Sigmoid colon (tissue), 7 donors: ENCODE results near the gene TMEM63C. TPM values are rescaled to one million over a fixed set of nuclear protein-coding genes. Genes with fewer than 3 reads are reported as not detected.

Experiments used
- DNase-seq: peaks from one replicate; pipeline ENCODE4 v3.0.0-alpha.2; 2019
- H3K27ac ChIP-seq, 4 donors: fragments of 200-600 bp; sonication (generic); one replicate each; pipeline ENCODE4 v1.5.1; 2016 to 2019; ENCODE audit warnings: mild to moderate bottlenecking in 1 of 4
- H3K27me3 ChIP-seq, 3 donors: fragments of 200-600 bp; sonication (generic); one replicate each; pipeline ENCODE4 v1.5.1; 2019; ENCODE audit warnings: mild to moderate bottlenecking in 1 of 3
- H3K36me3 ChIP-seq, 4 donors: fragments of 200-600 bp; sonication (generic); one replicate each; pipeline ENCODE4 v1.5.1; 2016 to 2019
- H3K4me1 ChIP-seq, 4 donors: fragments of 200-600 bp; sonication (generic); one replicate each; pipeline ENCODE4 v1.5.1; 2017 to 2019
- H3K4me3 ChIP-seq, 4 donors: fragments of 200-600 bp; sonication (generic); one replicate each; pipeline ENCODE4 v1.5.1; 2017 to 2019; ENCODE audit warnings: mild to moderate bottlenecking in 2 of 4, moderate library complexity in 1 of 4
- H3K9me3 ChIP-seq, 4 donors: fragments of 200-600 bp in 3 of 4; sonication (generic) in 3 of 4; one replicate each; pipeline versions ENCODE4 v1.5.1 to v1.6.1; 2013 to 2019
- CTCF ChIP-seq, 4 experiments: fragments of 450-650 bp in 3 of 4; fragments of 200-600 bp in 1 of 4; IDR thresholded peaks; one replicate each; pipeline ENCODE4 v1.5.1; 2016 to 2019; ENCODE audit warnings: antibody characterized with exemption in 4 of 4, mild to moderate bottlenecking in 3 of 4, moderate library complexity in 2 of 4
- EP300 ChIP-seq, 4 donors: sonication (generic); formaldehyde crosslinking; IDR thresholded peaks; one replicate each; pipeline ENCODE4 v1.6.1; 2017; ENCODE audit warnings: antibody characterized with exemption in 4 of 4
- POLR2A ChIP-seq, 2 donors: fragments of 450-650 bp; IDR thresholded peaks; one replicate each; pipeline ENCODE4 v1.6.1; 2016; ENCODE audit warnings: antibody characterized with exemption in 2 of 2, mild to moderate bottlenecking in 2 of 2, moderate library complexity in 2 of 2
- POLR2AphosphoS5 ChIP-seq, 4 donors: sonication (generic); formaldehyde crosslinking; IDR thresholded peaks; one replicate each; pipeline ENCODE4 v1.6.1; 2017; ENCODE audit warnings: antibody characterized with exemption in 4 of 4
- WGBS, 2 donors: extraction: QIAGEN DNeasy Blood & Tissue Kit; methylation state at CpG; one replicate each; pipeline ENCODE4 v1.1.7; 2013; 5-methylcytosine and 5-hydroxymethylcytosine counted together
- intact Hi-C: fragments of 100-400 bp; cut with DNase I; formaldehyde crosslinking; loops from one replicate; pipeline ENCODE4 v1.15.1; 2023
- polyA plus RNA-seq, 3 donors: library from polyadenylated mRNA; stranded (reverse); fragments of 200-250 nt; gene quantifications; one replicate each; pipeline ENCODE4 v1.2.3, GENCODE V29; 2013
- total RNA-seq, 4 donors: library from RNA; depleted of rRNA; stranded (reverse); fragments of >200 nt; gene quantifications; one replicate each; pipeline ENCODE4 v1.1.0, GENCODE V29; 2016
- donor health status: healthy with polysubstance abuse.
- donor health status: Bipolar disorder and iron deficiency.
- donor health status: healthy.

Gene TMEM63C
- total and polyA plus RNA-seq, 7 donors = 0.28 to 6.5 (median 1.8) TPM

- TF ChIP-seq POLR2AphosphoS5 (IDR thresholded peaks at IDR 0.05) (no peak), POLR2A (IDR thresholded peaks at IDR 0.05) (no peak), CTCF (IDR thresholded peaks at IDR 0.05) (no peak), EP300 (IDR thresholded peaks at IDR 0.05) (no peak)
- Histone ChIP-seq H3K4me1 (peaks cover 0 to 5% (median 0%) of the 10 kb centered on the region in 4 donors), H3K36me3 (peaks cover 6 to 25% (median 13%) of the 10 kb centered on the region in 4 donors), H3K27me3 (peaks cover 9 to 39% (median 18%) of the 10 kb centered on the region in 3 donors), H3K27ac (no peak overlapping the region), H3K9me3 (no peaks in the 10 kb centered on the region), H3K4me3 (no peak overlapping the region)
- DNase-seq = no peak
- 62 to 68% methylated on average over 4 of the region's 4 CpGs for WGBS, 2 donors
- intact Hi-C loops = no loop called here
Measured at GRCh38 chr14:77273796-77274195, 92.2 kb downstream of the TMEM63C start.

GRCh38 chr14:77275041-77275580, 93.5 kb downstream of the TMEM63C start:
- Histone ChIP-seq H3K27me3 (peaks cover 9 to 31% (median 17%) of the 10 kb centered on the region in 3 donors), H3K36me3 (peaks cover 6 to 38% (median 22%) of the 10 kb centered on the region in 4 donors), H3K4me1 (peaks cover 0 to 5% (median 0%) of the 10 kb centered on the region in 4 donors), H3K27ac (no peak overlapping the region), H3K9me3 (no peaks in the 10 kb centered on the region), H3K4me3 (no peak overlapping the region)
- TF ChIP-seq EP300 (IDR thresholded peaks at IDR 0.05) = no peak
- no peak for TF ChIP-seq POLR2AphosphoS5 (IDR thresholded peaks at IDR 0.05)
- TF ChIP-seq POLR2A (IDR thresholded peaks at IDR 0.05) = no peak
- no peak for TF ChIP-seq CTCF (IDR thresholded peaks at IDR 0.05)
- intact Hi-C loops = no loop called here
- 75 to 88% methylated on average over 5 of the region's 5 CpGs for WGBS, 2 donors
- no peak for DNase-seq

- peaks cover 0 to 5% (median 0%) of the 10 kb centered on the region in 4 donors for H3K4me1 ChIP-seq
- no peak for TF ChIP-seq CTCF (IDR thresholded peaks at IDR 0.05)
- TF ChIP-seq POLR2A (IDR thresholded peaks at IDR 0.05) = no peak
- TF ChIP-seq EP300 (IDR thresholded peaks at IDR 0.05) = no peak
- TF ChIP-seq POLR2AphosphoS5 (IDR thresholded peaks at IDR 0.05) = no peak
- 58 to 73% methylated on average over 8 of the region's 8 CpGs for WGBS, 2 donors
- intact Hi-C loops = no loop called here
- H3K27me3 ChIP-seq = peaks cover 7 to 26% (median 12%) of the 10 kb centered on the region in 3 donors
- H3K36me3 ChIP-seq = peaks cover 6 to 43% (median 27%) of the 10 kb centered on the region in 4 donors
- H3K27ac ChIP-seq = no peak overlapping the region
- DNase-seq = no peak
- no peak overlapping the region for H3K4me3 ChIP-seq
- H3K9me3 ChIP-seq = no peaks in the 10 kb centered on the region
Measured at GRCh38 chr14:77275601-77276017, 94.0 kb downstream of the TMEM63C start.

- DNase-seq = no peak
- Histone ChIP-seq H3K36me3 (peaks cover 6 to 47% (median 27%) of the 10 kb centered on the region in 4 donors), H3K9me3 (no peaks in the 10 kb centered on the region), H3K4me3 (no peak overlapping the region), H3K27ac (no peak overlapping the region), H3K4me1 (no peaks in the 10 kb centered on the region), H3K27me3 (peaks cover 0 to 17% (median 4%) of the 10 kb centered on the region in 3 donors)
- TF ChIP-seq POLR2A (IDR thresholded peaks at IDR 0.05) (no peak), EP300 (IDR thresholded peaks at IDR 0.05) (no peak), POLR2AphosphoS5 (IDR thresholded peaks at IDR 0.05) (no peak), CTCF (IDR thresholded peaks at IDR 0.05) (no peak)
- intact Hi-C loops = no loop called here
- 87 to 90% methylated on average over 15 of the region's 15 CpGs for WGBS, 2 donors
Measured at GRCh38 chr14:77276295-77276935, 94.8 kb downstream of the TMEM63C start.
